Measurements from ENCODE around the gene MACROH2A1.

MACROH2A1 gene

DNA sequence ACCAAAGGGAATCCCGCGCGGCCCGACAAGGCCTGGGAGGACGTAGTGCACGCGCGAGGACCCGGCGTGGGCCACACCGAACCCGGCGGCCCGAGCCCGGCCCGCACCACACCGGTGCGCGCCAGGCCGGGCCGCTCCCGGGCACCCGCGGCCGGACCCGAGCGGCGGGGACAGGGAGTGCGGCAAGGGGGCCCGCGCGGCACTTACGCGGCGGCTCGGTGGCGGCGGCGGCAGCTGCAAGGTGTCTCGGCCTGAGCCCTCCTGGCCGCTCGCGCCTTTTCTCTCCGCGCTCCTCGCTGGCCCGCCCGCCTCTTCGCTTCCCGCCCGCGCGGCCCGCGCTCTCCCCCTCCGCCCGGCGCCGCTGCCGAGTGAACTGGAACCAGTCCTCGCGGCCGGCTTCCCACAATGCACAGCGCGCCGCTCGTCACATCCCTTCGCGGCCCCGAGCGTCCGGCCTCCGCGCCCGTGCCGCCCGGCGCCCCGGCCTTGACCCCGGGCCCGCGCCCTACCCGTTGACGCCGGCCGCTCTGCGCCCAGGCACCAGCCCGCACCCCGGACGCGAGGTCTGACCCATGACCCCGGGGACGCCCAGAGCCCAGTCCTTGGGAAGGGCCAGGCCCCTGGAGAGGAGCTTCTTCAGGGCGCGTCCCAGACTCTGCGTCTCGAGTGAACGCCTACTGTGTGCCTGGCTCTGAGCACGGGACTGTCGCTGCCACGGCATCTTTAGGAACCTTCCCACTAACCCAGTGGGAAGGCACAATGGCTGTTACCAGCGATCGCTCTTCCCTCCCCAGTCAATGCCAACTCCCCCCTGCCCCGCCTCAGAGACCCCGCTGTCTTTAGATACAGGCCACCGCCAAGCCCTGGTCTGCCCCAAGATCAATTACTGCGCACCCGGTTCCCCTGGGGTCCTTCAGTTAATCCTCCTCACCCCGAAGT is at the start of gene MACROH2A1:
TSS of gene MACROH2A1 (minus strand) at position 377 of the 939 bp plus-strand sequence. CDS start 10,138 bp downstream, outside the sequence.
- TF ChIP-seq, protein P1, sequence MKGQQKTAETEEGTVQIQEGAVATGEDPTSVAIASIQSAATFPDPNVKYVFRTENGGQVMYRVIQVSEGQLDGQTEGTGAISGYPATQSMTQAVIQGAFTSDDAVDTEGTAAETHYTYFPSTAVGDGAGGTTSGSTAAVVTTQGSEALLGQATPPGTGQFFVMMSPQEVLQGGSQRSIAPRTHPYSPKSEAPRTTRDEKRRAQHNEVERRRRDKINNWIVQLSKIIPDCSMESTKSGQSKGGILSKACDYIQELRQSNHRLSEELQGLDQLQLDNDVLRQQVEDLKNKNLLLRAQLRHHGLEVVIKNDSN (IDR thresholded peaks at IDR 0.05): no peak
- TF ChIP-seq YY1 (IDR thresholded peaks at IDR 0.05; ENCODE audit: low read depth) (peak; percentile 63; the same call in 1 of the 2 replicates), EGR1 (IDR thresholded peaks at IDR 0.05) (no peak; the same call in 1 of the 2 replicates), NFIC (IDR thresholded peaks at IDR 0.05) (no peak), TEAD4 (IDR thresholded peaks at IDR 0.05) (no peak), CREB1 (IDR thresholded peaks at IDR 0.05; ENCODE audit: low read depth) (peak; percentile 56; the same call in 1 of the 2 replicates), ZBTB7A (IDR thresholded peaks at IDR 0.05; ENCODE audit: low read depth) (0 out of 2 replicates have a peak, but pooled peaks have one; percentile 16), TAF1 (IDR thresholded peaks at IDR 0.05; ENCODE audit: low read depth) (peak; percentile 82; the same call in 1 of the 2 replicates), CEBPB (IDR thresholded peaks at IDR 0.05) (no peak), MAX (IDR thresholded peaks at IDR 0.05) (peak; percentile 83), REST (IDR thresholded peaks at IDR 0.05; ENCODE audit: low read depth) (no peak), TCF12 (IDR thresholded peaks at IDR 0.05; ENCODE audit: low read depth) (no peak; the same call in 1 of the 2 replicates), EP300 (IDR thresholded peaks at IDR 0.05; ENCODE audit: borderline replicate concordance) (0 out of 2 replicates have a peak, but pooled peaks have one; percentile 35)

DNA sequence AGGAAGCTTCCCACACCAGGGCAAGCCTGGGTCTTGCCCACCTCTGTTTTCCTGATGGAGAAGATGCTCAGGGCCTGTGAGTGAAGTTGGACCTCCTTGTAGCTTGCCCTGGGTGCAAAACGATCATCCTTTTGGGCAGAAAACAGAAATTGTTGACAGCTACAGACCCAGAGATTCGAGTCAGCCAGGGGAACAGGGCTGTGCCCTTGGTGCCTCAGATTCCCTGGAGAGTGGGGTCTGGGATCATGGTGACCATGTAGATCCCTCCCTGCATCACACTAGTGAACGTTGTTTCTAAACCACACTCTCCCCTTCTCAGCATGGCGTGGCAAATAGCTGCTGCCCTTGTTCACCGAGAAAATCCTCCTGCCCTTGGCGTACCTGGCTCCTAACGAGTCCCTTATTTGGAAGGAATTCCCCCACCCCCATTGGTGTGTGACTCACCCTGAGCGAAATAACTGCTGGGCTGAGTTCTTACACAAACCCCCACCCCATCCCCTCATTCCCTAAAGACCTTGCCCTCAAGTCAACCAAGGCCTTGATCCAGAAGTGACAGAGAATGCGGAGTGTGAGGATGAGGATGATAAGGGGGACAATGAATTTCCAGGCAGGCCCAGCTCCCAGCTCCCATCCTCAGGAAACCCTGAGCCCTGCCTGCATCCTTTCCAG is 49.2 kb upstream of the MACROH2A1 start:
- TF ChIP-seq EP300 (IDR thresholded peaks at IDR 0.05; ENCODE audit: borderline replicate concordance) (no peak), TCF12 (IDR thresholded peaks at IDR 0.05; ENCODE audit: low read depth) (no peak), ZBTB7A (IDR thresholded peaks at IDR 0.05; ENCODE audit: low read depth) (no peak), RAD21 (IDR thresholded peaks at IDR 0.05; ENCODE audit: low read depth) (no peak), CEBPB (IDR thresholded peaks at IDR 0.05) (no peak), NFIC (IDR thresholded peaks at IDR 0.05) (no peak), REST (IDR thresholded peaks at IDR 0.05; ENCODE audit: low read depth) (no peak), YY1 (IDR thresholded peaks at IDR 0.05; ENCODE audit: low read depth) (no peak), EGR1 (IDR thresholded peaks at IDR 0.05) (no peak), FOXM1 (IDR thresholded peaks at IDR 0.05; ENCODE audit: borderline replicate concordance, low read depth) (no peak), CREB1 (IDR thresholded peaks at IDR 0.05; ENCODE audit: low read depth) (no peak), TEAD4 (IDR thresholded peaks at IDR 0.05) (no peak), MAX (IDR thresholded peaks at IDR 0.05) (no peak), TAF1 (IDR thresholded peaks at IDR 0.05; ENCODE audit: low read depth) (no peak)
- TF ChIP-seq, protein P1 (IDR thresholded peaks at IDR 0.05): no peak

DNA sequence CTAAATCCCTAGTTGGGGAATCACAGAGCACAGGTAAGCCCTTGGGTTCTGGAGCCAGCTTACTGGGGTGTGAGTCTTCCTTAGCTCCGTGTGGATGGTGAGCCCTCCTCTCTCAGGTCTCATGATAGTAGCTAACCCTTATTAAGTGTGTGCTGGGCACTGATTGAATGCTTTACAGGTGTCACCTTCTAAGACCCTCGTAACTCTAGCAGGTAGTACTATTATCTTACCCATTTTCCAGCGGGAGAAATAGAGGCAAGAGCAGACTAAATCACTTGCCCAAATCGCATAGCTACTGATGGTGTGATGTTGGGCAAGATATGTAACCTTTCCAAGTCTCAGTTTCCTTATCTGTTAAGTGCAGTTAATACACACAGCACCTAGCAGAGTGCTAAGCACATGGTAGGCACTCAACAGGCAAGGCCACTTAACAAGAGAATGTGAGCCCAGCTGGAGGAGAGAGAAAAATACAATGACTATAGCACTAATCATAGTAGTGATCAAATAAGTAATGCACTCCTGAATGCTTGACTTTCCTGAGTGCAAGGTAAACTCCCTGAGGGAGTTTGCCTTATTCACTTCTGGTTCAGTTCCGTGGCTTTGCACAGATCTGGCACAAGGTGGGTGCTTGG is 48.4 kb upstream of the MACROH2A1 start, which contains the start of gene DCANP1:
TSS of gene DCANP1 (minus strand) at position 51 of the 632 bp plus-strand sequence. CDS start 240 bp downstream, outside the sequence.
- TF ChIP-seq EP300 (IDR thresholded peaks at IDR 0.05; ENCODE audit: borderline replicate concordance) (no peak), TEAD4 (IDR thresholded peaks at IDR 0.05) (no peak), REST (IDR thresholded peaks at IDR 0.05; ENCODE audit: low read depth) (no peak)
- TF ChIP-seq, protein P1 (IDR thresholded peaks at IDR 0.05): no peak

All from Ishikawa (cell line).